ENCODE data around the gene HS1BP3.

The HS1BP3 gene

DNA sequence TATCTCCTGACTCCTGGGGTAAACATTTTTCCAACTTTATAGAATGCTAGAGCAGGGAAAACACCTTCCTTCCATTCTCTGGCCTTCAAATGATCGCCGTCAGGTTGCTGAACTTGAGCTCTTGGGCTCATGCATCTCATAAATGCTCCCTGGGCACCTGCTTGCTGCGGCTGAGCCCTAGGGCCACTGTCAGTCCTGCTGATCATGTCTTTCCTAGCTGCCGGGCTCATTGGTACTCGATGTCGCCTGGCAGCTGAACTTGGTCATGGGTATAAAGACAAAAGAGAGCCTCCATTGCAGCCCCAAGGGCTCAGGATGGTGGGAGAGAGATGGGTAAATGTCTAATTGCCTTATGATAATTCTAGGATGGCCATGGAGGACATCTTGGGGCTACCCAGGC, 80.6 kb downstream of the HS1BP3 start:
- DNase-seq (ENCODE audit: low read depth) = no peak

DNA sequence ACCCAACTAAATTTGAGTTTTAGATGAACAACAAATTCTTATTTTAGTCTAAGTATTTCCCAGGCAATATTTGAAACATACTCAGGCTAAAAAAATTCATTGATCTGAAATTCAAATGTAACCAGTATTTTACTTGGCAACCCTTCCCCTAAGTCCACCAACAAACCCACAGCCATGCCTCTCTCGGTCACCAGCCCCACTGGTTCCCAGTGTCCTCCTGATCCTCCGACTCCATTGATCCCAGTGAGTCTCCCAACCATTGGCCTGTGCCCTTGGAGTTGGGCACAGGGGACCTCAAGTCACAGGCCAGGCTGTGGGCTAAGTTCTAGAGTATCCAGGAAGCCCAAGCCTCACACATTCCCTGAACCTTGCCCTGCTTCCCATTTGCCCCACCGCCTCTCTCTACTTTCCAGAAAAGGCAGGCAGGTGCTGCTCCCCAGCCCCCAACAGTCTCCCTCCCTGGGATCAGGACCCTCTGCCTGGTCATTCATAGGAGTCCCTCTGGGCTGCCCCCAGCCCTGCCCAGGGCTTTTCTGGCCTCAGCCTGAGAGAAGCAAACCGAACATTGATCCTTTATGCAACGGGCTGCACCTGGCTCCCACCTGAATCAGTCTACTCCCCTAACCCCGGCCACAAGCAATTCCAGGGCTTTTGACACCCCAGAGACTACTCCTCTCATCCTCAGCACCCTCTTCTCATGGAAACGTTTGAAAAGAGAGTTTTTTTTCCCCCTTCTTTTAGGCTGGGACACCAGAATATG, 81.3 kb downstream of the HS1BP3 start:
- DNase-seq (ENCODE audit: low read depth) = no peak

DNA sequence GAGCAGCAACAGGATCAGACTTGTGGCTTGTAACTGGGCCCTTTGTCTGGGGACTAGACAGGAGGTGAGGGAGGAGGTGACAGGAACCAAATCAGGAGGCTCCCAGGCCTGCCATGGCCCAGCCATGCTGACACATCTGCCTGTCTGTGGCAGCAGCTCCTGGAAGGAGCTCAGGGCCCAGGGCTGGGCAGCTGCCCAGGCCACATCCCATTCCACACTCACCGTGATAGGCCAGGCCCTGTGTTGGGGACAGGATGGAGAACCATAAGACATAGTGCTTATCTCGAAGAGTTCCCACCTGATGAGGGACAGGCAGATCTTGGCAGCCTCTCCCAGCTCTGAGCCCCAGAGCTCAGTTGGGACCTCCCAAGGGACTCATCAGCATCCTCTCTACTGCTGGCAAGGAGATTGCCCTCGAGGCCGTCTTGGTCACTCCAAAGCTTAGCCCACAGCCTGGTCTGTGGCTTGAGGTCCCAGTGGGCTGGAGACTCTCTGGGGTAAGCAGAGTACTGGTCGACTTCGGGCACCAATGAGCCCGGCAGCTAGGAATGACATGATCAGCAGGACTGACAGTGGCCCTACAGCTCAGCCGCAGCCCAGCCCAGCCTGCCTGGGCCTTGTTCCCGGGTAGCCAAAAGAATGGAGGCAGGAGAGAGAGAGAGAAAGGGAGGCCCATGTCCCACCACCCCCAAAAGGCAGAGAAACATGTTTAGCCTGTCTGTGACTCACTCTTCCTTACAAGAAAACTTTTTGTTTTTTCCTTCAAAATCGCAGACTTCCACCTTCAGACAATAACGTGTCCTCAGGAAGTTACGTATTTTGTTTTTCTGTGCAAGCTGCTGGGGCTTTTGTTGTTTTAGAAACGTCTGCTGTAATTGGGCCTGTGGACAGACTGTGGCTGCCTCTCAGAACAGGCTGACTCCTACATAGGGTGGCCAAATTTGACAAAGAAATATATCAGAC, 82.1 kb downstream of the HS1BP3 start:
- no peak for DNase-seq (ENCODE audit: low read depth)

DNA sequence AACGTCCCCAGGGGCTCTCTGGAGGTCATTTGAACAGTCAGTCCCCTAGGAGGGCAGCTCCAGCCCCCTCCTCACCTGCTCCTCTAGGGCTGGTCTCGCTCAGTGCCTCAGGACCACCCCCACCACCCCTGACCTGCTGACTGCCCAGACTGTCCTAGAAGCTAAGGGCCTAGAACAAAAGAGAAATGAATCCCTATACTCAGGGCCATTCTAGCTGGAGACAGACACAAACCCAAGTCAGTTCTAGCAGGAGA, 83.0 kb downstream of the HS1BP3 start:
- no peak for DNase-seq (ENCODE audit: low read depth)

All from fibroblast of gingiva (primary cell).